HG02610 (cell line): ENCODE results near the gene DICER1.
A peak's percentile ranks its signal among the peaks of the same experiment; 100 is the strongest.
"Not testable (repeated sequence)": the region's sequence is repeated elsewhere in the genome, so short reads cannot be mapped to it uniquely, and the experiment has no call there.

Experiments
- ATAC-seq: cut with Tn5 transposase; IDR thresholded peaks from one replicate; pipeline ENCODE4 v1.9.1; 2021; ENCODE audit warnings: mild to moderate bottlenecking, moderate library complexity; ENCODE audit not compliant: unreplicated experiment

DICER1 gene

DNA sequence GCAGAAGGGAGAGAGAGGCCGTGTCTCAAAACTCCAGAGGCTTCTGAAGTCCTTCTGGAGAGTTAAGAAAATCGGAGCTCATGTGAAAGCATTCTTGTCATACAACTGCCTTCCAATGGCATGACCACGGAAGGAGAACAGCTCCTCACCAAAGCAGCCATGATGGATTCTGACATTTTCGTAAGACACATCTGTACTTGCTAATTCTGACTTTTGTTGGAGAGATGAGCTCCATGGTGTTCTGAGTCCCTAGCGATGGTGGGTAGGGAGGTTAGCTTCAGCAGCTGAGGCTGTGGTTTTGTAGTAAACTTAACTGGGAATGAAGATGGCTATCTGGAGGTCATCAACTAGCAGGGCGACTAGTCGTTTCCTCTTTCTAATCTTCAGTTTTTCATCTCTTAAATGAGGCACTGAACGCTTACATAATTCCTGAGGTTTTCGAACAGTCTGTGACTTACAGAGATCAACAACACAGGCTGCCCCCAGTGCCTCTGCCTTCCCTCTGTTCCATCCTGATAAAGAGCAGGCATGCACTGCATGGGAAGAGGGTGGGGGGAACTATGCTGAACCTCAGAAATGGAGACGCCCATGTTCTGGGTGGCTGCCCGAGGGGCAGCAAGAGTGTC is 28.6 kb upstream of the DICER1 start:
- ATAC-seq, result no peak

GRCh38 chr14:95185033-95185766 is 27.9 kb upstream of the DICER1 start:
- no peak for ATAC-seq

DNA sequence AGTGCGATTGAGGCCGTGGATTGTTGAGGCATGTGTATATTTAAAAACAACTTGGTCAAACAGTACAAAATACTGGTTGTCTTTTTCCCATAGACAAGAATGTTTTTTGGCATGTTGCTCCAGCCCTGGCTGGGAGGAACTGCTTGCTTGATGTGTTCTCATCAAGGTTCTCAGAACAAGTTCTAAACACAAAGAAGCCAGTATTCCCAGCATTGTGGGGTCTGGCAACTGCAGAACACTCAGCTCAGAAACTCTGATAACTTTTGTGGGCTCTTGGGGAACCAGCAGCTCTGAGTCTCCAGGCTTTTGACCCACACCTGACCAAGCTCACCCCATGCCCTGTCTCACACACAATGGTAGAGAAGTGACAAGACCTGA is 27.1 kb upstream of the DICER1 start:
- ATAC-seq, result no peak

- ATAC-seq, result no peak
Measured at GRCh38 chr14:95183532-95184412, 26.4 kb upstream of the DICER1 start.

DNA sequence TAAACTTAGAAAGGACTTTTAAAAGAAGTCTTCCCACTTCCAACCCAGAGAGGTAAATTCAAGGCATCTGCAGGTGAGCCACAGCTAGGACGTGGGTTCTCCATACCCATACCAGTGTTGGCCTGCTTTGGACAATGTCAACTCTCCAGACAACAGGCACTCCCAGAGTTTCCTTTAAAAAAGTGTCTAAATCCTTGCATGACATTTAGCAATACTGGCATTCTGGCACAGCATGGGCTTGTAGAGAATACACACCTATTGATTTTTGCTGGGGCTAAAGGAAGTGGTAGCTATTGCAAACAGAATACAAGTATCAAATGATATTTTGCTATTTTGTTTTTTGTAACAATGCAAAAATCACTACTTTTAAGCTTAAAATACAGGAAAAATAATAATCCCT is 25.8 kb upstream of the DICER1 start:
- no peak for ATAC-seq

DNA sequence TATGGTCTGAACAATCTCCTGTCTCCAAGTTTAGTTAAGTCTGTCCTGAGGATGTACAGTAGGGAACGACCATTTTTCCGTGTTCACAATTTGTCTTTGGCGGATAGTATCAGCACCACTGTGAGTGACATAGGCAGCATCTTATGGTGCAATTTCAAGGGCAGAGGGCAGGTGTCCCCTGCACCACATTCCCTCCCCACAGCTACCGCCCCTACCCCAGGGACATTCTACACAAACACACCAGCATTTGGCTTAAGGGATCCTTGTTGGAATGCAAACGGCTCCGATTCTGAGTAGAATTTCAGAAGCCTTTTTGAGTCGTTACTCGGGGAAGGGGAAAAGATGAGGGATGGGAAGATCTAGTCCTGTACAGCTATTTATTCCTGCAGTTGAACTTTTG is 25.1 kb upstream of the DICER1 start:
- no peak for ATAC-seq

DNA sequence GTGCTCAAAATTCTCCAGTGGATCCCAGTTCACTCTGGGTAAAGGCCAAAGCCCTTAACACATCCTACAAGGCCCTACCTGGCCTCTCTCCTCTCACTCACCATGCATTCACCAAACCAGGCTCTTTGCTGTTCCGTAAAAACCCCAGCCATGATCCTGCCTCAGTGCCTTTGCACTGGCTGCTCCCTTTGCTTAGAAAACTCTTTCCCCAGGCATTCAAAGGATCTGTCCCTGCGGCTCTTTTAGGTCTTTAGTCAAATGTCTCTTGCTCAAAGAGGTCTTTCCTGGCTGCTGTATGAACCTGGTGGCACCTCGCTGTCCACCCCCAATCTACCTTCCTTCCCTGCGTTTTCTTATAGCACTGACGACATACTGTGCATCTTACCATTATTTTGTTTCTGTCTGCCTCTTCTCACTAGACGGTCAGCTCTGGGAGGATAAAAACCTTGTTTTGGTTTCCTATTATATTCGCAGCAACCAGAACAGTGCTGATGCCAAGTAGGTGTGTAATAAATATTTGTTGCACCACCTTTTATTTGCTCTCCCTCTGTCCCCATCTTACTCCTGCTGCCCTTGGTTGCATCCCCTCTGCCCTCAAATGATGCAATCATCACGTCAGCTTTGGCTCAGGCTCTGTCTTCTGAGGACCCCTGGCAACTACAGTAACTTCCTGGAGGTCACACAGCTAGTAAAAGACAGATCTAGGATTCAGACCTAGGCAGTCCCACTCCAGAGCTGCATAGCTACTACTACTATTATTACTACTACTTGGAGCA is 23.8 kb upstream of the DICER1 start:
- no peak for ATAC-seq

DNA sequence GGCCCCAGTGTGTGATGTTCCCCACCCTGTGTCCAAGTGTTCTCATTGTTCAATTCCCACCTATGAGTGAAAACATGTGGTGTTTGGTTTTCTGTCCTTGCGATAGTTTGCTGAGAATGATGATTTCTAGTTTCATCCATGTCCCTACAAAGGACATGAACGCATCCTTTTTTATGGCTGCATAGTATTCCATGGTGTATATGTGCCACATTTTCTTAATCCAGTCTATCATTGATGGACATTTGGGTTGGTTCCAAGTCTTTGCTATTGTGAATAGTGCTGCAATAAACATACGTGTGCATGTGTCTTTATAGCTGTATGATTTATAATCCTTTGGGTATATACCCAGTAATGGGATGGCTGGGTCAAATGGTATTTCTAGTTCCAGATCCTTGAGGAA is 18.3 kb upstream of the DICER1 start:
- ATAC-seq, result not testable (repeated sequence)

GRCh38 chr14:95174184-95174792 is 17.0 kb upstream of the DICER1 start:
- ATAC-seq, result no peak

DNA sequence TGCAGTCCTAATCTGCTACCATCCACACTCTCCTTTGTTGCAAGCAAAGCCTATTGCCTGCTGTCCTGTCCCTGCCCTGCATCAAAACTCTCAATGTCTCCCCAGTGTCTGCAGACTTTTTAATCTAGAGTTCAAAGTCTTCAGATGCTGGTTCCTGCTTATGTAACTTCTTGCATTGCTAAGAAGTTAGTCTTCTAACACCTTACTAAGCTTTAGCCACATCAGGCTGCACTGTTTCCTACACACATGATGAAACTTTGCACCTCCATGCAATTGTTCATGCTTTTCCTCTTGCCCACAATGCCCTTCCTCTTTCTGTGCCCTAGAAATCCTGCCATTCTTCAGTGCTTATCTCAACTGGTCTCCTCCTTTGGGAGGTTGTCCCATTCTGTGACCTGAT is 16.2 kb upstream of the DICER1 start:
- ATAC-seq, result no peak

GRCh38 chr14:95167177-95167576 is 9.8 kb upstream of the DICER1 start:
- ATAC-seq, result no peak

GRCh38 chr14:95165517-95165916 is 8.2 kb upstream of the DICER1 start:
- ATAC-seq, result no peak

DNA sequence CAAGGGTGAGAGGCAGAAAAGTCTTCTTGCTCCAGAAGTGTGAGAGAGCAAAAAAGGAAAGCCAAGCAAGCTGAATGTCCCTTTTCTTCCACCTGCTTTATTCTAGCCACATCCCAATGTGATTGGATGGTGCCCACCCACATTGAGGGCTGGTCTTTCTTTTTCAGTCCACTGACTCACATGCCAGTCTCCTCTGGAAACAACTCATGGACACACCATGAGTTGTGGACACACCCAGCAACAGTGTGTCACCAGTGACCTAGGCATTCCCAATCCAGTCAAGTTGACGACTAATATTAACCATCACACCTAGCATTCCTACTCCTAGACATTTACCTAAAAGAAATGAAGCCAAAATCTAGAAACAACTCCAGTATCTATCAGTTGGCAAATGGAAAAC is 7.2 kb upstream of the DICER1 start:
- ATAC-seq, result no peak

- ATAC-seq, result no peak
Measured at GRCh38 chr14:95163666-95164065, 6.3 kb upstream of the DICER1 start.

- ATAC-seq, result no peak
Measured at GRCh38 chr14:95163132-95163531, 5.8 kb upstream of the DICER1 start.

DNA sequence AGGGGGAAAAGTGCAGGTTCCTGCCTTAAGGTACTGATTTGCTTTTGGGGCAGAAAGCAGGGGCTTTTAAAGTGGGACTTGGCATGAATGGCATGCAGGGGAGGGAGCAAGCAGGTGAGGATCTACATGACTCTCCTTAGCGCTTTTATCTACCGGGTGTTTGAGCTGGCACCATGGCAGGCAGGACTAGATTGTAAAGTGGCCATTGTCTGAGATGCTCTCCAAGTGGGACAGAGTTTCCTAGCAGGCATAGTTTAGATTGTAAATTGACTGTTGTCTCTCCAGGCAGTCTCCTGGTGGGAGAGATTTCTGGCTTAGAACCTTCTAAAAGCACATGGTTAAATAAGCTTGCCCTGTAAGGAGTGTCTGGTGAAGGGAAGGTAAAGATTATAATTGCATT is 5.3 kb upstream of the DICER1 start:
- no peak for ATAC-seq

DNA sequence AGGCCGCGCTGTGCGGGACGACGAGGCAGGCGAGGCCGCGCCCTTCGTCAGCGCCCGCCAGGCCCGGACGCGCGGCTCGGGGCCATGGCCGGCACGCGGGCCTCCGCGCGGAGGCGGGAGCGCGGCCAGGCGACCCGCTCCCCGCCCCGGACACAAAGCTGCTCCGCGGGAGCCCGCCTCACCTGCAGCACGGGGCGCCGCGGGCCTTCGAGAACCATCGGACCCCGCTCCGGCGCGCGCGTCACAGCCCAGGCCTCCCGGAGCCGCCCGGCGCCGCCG is 342 bp downstream of the DICER1 start:
- ATAC-seq, result peak; percentile 28

GRCh38 chr14:95156161-95157047 is 925 bp downstream of the DICER1 start:
- ATAC-seq, result peak; percentile 22

GRCh38 chr14:95155045-95155444 is 2.3 kb downstream of the DICER1 start:
- ATAC-seq, result no peak

DNA sequence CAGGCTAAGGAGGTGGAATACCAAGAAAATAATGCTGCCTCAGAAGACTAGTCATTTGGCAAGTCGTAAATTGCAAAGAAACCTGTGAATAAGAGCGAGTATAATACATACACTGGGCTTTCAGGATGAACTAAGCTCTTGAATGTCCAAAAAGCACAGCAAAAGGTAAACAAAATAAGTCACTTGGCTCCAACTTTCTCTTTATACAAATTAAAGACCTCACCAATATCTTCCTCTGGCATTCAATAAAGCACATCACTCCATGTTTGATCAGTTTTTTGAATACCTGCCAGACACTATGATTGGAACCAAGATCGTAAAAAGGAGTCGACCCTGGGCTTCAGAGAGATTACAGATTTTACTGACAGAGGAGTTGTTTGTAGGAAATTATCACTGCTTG is 3.5 kb downstream of the DICER1 start:
- ATAC-seq, result no peak
